NCI-H146 treated with DMSO at 0.1 percent for 48 hours (cell line): Measurements from ENCODE around the gene MYO1D.

Source experiments
- DNase-seq: peaks from one replicate; lab custom pipeline; 2025; ENCODE audit not compliant: unreplicated experiment; lab: John Stamatoyannopoulos, UW

MYO1D gene

DNA sequence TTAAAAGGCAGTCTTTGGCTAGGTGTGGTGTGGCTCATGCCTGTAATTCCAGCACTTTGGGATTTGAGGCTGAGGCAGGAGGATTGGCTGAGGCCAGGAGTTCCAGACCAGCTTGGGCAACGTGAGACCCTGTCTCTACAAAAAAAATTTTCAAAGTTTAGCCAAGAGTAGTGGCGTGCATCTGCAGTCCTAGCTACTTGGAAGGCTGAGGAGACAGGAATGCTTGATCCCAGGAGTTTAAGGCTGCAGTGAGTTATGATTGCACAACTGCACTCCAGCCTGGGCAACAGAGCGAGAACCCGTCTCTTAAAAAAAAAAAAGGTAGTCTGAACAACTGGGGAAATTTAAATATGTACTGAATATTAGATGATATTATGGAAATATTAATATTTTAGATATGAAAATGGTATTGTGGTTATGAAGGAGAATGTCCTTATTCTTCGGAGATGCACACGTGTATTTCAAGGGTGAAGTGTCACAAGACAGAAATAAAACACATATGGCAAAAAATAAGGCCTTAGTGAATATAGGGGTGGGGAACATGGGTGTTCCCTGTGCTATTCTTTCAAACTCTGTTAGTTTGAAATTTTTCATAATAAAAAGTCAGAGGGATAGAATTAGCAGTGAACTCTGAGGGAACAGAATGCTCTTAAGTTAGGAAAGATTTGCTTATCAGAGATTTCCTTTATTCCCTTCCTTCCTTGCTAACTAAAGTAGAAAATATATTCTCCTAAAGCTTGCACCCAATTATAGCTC, 245.4 kb downstream of the MYO1D start:
- DNase-seq: no peak

DNA sequence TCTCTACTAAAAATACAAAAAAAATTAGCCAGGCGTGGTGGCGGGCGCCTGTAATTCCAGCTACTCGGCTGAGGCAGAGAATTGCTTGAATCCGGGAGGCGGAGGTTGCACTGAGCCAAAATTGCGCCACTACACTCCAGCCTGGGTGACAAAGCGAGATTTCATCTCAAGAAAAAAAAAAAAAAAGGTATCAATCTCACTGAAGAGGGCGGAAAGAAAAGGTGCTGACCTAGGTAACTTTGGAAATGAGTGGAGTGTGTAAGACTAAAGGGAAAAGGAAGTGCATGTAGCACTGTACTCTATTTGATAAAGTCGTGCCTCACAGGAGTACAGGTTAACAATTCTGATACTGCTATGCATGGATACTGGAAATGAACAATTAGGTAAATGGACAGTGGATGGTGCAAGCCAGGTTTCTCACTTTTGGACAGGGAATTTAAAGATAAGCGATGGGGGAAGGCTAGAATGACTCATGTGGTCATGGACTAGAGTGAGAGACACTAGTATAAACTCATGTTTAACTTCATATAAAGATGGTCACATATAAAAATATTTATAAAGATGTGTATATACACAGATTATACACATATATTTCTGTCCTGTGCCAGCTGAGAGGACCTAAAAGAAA, 247.2 kb downstream of the MYO1D start:
- DNase-seq: no peak

DNA sequence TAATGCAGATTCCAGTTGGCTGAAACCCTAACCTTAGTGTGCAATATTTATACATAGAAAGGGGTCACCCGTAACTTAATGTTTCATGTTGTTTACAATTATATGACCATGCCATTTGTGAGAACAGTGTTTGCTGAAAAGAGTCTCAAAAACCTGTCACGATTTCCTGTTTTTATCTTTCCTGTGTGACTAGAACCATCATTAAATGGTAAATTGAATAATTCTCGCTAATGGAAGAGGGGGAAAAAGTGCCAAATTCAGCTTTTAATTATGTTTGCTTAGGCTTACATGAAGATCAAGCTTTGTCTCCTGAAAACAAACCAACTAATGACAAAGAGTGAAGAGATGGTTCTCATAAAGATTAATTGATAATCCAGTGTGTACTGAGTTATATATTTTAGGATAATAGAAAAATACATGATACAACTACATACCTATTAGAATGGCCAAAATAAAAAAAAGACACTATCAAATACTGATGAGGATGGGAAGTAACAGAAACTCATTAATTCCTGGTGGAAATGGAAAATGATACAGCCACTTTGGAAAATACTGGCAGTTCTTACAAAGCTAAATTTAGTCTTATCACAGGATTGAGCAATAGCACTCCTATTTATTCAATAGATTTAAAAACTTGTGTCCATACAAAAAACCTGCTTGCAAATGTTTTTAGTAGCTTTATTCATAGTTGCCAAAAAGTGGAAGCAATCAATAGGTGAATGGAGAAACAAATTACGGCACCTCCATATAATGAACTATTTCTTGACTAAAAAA, 248.5 kb downstream of the MYO1D start:
- peak; percentile 46 for DNase-seq

DNA sequence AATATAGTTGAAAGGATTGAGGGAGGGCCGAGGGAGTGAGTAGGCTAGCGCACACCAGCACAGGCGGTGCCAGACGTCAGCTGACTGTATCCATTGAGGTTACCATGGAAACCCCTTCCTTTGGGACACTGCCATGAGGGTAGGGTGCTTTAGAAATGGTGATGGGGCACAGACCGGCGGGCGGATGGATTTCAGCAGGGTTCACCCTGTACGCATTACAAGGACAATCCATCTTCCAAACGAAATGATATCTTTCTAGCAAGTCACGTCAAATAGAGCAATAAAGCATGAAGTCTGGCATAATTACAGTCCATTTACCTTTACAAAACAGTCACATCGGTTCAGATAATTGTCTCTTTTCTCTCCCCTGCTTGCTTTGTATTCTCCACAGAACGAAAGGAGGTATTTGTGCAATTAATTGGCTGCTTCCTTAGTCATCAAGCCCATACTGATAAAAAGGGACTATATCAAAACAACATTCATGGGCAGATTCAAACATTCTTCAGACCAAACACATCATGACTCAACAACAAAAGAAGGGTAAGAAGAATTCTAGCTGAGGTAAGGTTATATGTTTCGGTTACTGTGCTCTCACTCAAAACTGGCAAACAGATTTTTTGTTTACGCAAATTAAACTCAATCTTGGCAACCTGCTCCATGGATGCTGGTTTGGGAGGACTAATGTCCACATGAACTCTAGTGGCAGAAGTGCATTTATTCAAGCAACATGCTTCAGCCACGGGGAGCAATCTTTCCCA, 249.5 kb downstream of the MYO1D start:
- DNase-seq: peak; percentile 98

DNA sequence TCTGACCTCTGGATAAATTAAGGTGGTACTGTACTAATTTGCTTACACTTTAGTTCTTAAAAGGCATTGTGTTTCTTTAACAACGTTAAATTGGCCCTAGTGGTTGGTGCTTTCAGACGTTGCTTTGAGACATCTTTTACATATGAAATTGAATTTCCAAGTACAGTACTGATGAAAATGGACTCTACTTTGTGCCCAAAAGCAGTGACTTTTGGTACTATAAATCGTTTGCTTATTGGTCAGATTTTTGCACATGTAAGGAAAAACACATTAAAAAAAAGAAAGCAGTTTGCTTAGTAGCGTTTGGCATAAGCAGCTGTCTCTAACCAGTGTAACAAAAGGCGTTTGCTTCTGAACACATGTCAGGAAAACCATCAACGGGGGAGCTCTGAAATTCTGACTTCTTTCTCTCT, 250.5 kb downstream of the MYO1D start:
- DNase-seq: peak; percentile 89

DNA sequence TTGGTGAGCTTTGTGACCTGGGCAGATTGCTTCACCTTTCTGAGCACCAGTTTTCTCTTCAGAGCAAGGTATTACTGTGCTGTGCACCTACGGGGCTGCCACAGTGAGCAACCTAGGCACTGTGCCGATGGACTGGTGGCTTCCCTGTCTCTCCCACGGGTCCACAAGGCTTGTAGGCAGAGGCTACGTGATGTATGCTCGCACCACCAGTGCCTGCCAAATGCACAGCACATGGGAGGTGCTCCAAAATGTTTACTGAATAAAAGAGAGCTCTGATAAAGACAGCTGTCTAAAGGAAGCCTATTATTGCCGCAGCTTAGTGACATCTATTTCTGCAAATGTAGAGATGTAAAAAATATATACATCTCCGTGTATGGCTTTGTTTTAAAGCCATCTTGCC, 251.0 kb downstream of the MYO1D start:
- DNase-seq: peak; percentile 89

DNA sequence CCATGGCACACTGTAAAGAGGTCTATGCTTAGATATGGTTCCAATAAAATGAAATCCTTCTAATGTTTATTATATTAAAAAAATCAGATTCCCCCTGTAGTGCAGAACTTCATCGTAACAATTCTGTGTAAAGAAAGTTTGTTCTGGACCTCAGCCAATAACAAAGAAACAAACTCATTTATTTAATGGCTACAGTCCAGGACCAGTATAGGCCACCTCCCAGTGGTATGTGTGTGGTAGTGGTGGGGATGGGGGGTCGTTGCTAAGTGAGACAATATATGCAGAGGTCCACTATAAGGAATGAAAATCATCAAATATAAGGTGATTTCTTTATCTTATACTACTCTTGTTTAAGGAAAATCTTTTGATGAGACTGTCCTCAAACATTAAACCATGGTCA, 253.7 kb downstream of the MYO1D start:
- DNase-seq: no peak

DNA sequence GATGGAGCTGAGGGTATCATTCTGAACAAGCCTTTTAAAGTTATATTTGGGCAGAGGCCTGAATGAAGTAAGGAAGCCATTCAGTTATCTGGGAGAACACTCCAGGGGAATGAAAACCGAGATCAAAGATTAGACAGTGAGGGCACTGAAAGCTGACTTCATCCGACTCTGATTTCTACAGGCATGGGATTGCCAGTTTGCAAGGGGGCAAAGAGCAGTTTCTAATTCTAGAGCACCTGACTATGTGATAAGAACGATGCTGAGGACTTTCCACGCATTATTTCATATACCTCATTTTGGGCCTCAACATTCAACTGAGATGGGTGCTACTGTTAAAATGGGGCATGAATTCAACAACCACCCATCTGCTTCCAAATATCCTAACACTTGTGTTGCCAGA, 254.4 kb downstream of the MYO1D start:
- DNase-seq: no peak

DNA sequence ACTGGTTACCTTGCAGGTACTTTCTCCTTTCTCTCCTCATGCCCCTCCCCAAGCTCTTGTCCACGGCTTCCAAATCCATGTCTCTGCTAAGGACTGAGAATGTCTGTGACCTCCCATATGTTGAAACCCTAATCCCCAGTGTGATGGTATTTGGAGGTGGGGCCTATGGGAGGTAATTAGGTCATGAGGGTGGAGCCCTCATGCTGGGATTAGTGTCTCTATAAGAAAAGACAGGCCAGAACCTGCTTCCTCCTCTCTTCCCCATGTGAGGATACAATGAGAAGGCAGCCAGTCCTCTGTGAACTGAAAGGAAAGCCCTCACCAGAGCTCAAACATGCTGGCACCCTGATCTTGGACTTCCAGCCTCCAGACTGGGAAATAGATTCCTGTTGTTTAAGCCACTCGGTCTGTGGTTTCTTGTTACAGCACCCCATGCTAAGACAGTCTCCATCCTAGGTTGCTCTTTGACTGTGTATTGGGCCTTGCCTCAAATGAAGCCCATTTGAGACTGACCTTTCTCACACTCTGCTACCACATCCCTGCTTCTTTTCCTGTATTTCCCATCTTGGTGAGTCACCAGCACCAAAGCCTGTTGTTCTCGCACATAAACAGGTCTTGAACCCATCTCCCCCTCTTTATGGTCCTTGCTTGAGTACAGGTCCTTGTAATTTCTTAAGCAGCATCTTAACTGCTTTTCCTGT, 255.2 kb downstream of the MYO1D start:
- no peak for DNase-seq

DNA sequence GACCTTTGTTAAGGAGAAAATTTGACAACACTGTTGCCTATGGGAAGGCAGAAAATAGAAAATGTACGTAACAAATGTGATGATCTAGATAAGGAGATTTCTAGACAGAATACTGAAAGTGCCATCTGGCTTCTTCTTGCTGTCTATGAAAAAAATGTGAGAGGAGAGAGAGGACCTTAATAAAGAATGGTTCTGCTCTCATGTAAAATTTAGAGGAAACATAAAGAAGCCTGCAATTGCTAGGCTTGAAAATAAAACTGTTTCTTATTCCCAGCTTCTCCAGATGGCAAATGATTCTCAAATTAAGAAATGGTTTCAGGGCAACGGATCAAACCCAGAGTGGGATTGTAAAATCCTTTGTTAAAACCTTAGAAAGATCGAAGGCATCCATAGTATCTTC, 261.6 kb downstream of the MYO1D start:
- DNase-seq: no peak

DNA sequence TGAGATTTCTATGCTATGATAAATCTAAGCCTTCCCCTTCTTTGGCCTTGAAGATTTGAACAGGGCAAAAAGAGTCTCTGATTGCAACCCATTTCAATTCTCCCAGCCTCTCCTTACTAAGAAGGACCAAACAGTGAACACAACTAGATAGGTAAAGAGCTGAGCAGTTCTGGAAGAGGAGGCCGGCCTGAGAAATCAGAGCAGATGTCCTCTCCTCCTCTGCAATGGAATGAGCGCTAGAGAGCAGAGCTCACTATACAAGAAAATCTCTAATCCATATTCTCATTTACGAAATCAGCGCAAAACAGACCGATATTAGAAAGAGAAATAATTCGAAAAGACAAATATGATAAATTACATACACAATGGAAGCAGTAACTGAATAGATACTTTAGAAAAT, 266.0 kb downstream of the MYO1D start:
- DNase-seq: no peak

DNA sequence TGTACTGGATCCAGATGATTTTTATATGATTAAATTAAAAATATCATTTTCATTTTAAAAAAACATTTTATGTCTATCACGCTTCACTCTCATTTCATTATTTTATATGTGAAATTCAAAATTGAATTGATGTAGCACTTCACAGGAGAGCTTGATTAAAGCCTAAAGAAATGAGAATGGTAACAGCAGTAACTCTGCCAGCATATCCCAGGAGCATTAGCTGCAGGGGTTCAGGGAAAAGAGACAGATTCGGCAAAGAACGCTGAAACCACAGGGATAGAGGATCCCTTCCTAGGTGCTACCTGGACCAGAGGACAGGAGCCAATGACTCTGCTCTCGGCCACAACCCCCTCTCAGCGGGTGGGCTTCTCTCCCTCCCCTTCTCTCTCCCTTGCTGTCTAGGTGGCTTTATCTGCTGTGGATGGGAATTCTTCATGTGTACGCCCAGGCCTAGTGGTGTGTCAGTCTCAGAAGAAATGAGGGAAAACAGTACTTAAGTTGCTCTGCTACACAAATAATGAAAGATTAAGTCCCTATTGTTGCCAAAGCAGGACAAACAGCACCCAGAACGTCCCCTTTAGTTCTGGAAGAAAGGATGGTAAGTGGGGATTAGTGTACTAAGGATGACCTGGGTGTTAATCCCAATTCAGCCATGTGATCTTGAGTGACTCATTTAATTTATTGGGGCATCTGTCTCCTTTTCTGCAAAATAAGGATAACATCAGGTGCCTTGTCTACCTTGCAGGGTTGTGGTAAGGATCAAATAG, 266.9 kb downstream of the MYO1D start:
- DNase-seq: no peak

DNA sequence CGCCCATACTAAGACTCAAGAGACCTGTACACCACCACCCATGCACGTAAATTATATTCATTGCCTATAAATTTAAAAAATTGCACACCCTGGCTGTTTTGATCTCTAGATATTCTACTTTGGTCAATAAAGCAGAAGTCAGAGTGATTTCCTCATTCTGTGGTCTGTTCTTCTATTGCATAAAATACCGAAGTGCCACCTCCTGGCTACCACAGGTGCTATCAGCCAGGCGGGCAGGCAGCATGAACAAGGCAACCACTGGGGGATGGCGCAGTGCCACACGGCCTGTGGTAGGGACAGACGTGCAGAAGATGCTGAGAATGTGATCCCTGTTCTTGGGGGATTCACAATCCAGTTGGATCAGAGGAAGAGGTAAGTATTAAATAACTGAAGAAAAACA, 267.8 kb downstream of the MYO1D start:
- no peak for DNase-seq

DNA sequence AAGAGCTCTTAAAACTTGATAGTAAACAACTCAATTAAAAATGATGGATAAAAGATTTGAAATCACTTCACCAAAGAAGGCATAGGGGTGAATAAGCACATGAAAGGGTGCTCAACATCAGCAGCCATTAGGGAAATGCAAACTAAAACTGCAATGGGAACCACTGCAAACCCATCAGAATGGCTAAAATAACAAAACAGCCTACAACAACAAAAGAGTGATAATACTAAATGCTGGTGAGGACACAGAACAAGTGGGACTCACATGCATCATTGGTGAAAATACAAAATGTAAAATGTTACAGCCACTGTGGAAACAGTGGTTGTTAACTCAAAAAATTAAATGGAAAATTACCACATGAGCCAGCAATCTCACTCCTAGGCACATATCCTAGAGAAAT, 268.7 kb downstream of the MYO1D start:
- no peak for DNase-seq

DNA sequence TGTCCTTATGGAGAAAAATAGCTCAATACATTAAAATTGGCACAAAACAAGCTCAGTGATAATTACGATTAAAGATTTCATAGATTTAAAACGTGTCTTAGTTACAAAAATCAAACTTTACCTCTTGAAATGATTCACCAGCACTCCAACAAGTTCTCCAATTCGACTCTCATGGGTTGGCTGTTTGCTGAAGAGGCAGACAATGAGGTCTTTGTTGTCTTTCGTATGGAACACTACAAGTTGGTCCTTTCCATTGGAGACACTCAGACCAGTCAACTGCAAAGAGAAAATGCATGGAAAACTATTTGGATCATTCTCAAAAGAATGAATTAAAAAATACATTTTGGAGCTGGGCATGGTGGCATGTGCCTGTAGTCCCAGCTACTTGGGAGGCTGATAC, 272.0 kb downstream of the MYO1D start:
- no peak for DNase-seq

DNA sequence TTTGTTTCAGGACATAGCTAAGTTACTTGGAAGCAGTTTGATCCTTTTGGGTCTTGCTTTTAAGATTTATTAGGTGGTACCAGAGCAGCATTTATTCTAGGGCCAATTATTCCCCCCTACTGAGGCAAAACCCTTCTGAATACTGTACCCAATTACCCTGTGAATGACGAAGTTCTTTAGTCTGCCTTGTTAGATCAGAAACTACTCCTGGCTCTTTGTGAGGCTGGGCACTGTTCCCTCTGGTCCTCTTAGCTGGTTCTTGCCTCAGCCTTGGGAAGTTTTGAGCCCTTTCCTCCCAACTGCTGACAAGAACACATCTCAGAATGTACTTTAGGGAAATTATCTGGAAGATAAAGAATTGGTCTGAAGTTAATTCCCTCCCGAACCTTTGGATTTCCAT, 274.5 kb downstream of the MYO1D start:
- DNase-seq: no peak

DNA sequence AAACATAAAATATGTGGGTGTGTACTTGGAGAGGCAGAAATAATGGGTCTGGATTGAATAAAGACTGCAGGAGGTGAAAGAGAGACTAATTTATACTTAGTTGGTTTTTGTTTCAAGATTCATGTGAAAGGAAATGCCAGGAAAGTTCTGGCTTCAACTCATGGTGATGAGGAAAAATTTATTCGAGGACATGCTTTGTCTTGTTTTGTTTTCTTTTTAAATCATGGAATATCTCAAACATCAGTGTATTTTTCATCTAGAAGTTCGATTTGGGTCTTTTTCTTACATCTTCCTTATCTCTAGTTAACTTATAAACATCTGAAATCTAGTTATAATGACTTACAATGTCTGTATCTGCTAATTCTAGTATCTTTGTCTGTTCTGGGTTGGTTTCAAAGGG, 275.1 kb downstream of the MYO1D start:
- no peak for DNase-seq

DNA sequence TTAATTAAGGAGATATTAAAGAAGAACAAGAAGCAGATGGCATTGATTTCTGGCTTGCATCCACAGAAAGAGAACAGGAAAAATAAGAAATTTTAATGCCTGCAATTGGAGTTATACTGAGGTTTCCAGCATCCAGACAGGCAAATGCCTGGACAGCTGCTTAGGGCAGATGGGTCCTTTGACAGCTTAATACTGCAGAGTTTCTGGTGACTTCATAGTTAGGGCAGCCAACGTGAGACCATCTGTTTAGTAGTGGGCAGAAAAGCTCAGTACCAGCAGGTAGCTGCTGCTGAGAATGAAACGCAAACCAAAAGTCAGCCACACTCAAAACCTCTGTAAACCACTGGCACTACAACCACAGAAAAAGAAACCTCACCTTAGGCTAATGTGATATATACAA, 280.3 kb downstream of the MYO1D start:
- DNase-seq: no peak

DNA sequence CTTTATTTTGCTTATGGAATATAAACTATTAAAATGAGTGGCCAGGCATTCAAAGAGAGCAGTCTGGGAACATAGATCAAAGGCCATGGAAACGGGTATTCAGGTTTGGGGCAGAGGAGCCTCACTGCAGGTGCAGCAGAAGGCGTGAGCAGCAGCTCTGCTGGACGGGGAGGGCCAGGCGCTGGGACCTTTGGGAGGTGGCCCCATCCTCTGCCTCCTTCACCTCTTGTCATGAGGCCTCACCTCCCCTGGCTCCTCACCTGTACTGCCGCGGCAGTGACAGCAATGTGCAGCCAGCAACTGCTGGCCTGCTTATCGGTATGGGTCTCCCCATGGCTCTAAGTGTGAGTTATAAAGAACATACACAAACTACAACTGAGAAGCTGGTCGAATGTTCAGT, 280.7 kb downstream of the MYO1D start:
- DNase-seq: no peak

DNA sequence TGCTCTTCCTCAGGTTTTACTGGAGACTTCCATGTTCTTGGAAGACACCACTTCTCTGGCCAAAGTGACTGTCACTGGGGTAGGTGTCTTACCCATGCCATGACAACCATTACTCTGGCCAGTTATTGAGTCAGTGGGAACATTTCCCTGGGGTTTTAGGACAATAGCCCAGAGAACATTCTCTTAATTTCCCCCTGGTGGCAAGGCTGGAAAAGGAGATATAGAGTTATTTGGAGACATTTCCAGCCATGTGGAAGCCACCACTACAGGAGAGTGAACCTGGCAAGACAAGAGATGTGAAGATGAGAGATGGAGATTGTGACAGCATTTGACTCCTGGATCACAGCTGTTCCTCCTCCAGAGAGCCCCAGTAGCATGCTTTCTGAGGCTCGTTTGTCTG, 283.9 kb downstream of the MYO1D start:
- DNase-seq: no peak
